ENCODE data around the gene AIF1.
"Not testable (repeated sequence)": the region's sequence is repeated elsewhere in the genome, so short reads cannot be mapped to it uniquely, and the experiment has no call there.

AIF1 gene

GRCh38 chr6:31580807-31581433 lies 34.1 kb upstream of the AIF1 start:
- peak; percentile 94 for DNase-seq (ENCODE audit: low read depth, low spot score)

- peak; percentile 30 for DNase-seq (ENCODE audit: low read depth, low spot score)
These were observed 33.4 kb upstream of the AIF1 start for GRCh38 chr6:31581434-31582229.

GRCh38 chr6:31582230-31582643 lies 32.8 kb upstream of the AIF1 start, which contains the start of gene LTB:
Gene LTB (minus strand): TSS chr6:31582424. CDS start chr6:31582417, 7 bp downstream.
- DNase-seq (ENCODE audit: low read depth, low spot score), result no peak

- peak; percentile 61 for DNase-seq (ENCODE audit: low read depth, low spot score)
These were observed 29.5 kb upstream of the AIF1 start for GRCh38 chr6:31585491-31585890.

- DNase-seq (ENCODE audit: low read depth, low spot score), result no peak
These were observed 29.0 kb upstream of the AIF1 start, which contains the start of gene LST1 for GRCh38 chr6:31586008-31586407. Gene LST1 (plus strand): TSS chr6:31586277. CDS start chr6:31587300, 1,023 bp downstream.

- no peak for DNase-seq (ENCODE audit: low read depth, low spot score)
These were observed 28.3 kb upstream of the AIF1 start for GRCh38 chr6:31586599-31587281.

GRCh38 chr6:31587791-31588777 lies 26.9 kb upstream of the AIF1 start:
- no peak for DNase-seq (ENCODE audit: low read depth, low spot score)

GRCh38 chr6:31588871-31589650 lies 26.0 kb upstream of the AIF1 start:
- DNase-seq (ENCODE audit: low read depth, low spot score), result no peak

- not testable (repeated sequence) for DNase-seq (ENCODE audit: low read depth, low spot score)
These were observed 24.3 kb upstream of the AIF1 start for GRCh38 chr6:31590691-31591090.

- no peak for DNase-seq (ENCODE audit: low read depth, low spot score)
These were observed 22.6 kb upstream of the AIF1 start for GRCh38 chr6:31592396-31592771.

GRCh38 chr6:31597006-31597405 lies 18.0 kb upstream of the AIF1 start:
- DNase-seq (ENCODE audit: low read depth, low spot score), result no peak

GRCh38 chr6:31607317-31607716 lies 7.7 kb upstream of the AIF1 start:
- DNase-seq (ENCODE audit: low read depth, low spot score), result no peak

GRCh38 chr6:31609519-31610406 lies 5.3 kb upstream of the AIF1 start:
- no peak for DNase-seq (ENCODE audit: low read depth, low spot score)

- no peak for DNase-seq (ENCODE audit: low read depth, low spot score)
These were observed 4.1 kb upstream of the AIF1 start for GRCh38 chr6:31610968-31611367.

- DNase-seq (ENCODE audit: low read depth, low spot score), result no peak
These were observed 887 bp upstream of the AIF1 start for GRCh38 chr6:31614075-31614619.

- no peak for DNase-seq (ENCODE audit: low read depth, low spot score)
These were observed 714 bp downstream of the AIF1 start for GRCh38 chr6:31615748-31616147.

GRCh38 chr6:31617010-31617409 lies 2.0 kb downstream of the AIF1 start:
- no peak for DNase-seq (ENCODE audit: low read depth, low spot score)

- DNase-seq (ENCODE audit: low read depth, low spot score), result peak; percentile 100
These were observed 5.0 kb downstream of the AIF1 start for GRCh38 chr6:31619805-31620585.
